OCI-LY7 (cell line): ENCODE data around the gene THOC1. TPM values are rescaled to one million over a fixed set of nuclear protein-coding genes. Genes with fewer than 3 reads are reported as not detected.

Experiments used
- BruUV-seq: library from RNA; stranded (reverse); fragments of 400-500 nt; replicated peaks from 2 replicates; lab custom pipeline; 2021; lab: Mats Ljungman, UMichigan
- CTCF ChIA-PET: fragments of 300-600 bp; sonication (Branson Sonifier 250); formaldehyde crosslinking; loops from one replicate; lab custom pipeline; 2022; ENCODE audit warnings: antibody characterized with exemption; ENCODE audit not compliant: unreplicated experiment; lab: Charles Lee
- POLR2A ChIA-PET: fragments of 300-600 bp; sonication (Branson Sonifier 250); formaldehyde crosslinking; loops from one replicate; lab custom pipeline; 2022; ENCODE audit warnings: antibody characterized with exemption; lab: Charles Lee
- DNase-seq: peaks from one replicate; pipeline ENCODE4 v3.0.0-alpha.2; 2015; ENCODE audit warnings: low spot score
- H2AFZ ChIP-seq: fragments of 200-600 bp; sonication (generic), shearing (Covaris generic); 2 replicates; pipeline ENCODE4 v1.6.1; 2014; ENCODE audit warnings: mild to moderate bottlenecking, antibody characterized with exemption, low read length, moderate library complexity
- H3K27ac ChIP-seq: fragments of 200-600 bp; sonication (generic); 2 replicates; pipeline ENCODE4 v1.5.1; 2014; ENCODE audit warnings: mixed run types, low read depth, mild to moderate bottlenecking, moderate library complexity, low read length, inconsistent platforms; ENCODE audit not compliant: poor library complexity, severe bottlenecking
- H3K36me3 ChIP-seq: fragments of 200-600 bp; sonication (generic); 2 replicates; pipeline ENCODE4 v1.6.1; 2014; ENCODE audit warnings: mild to moderate bottlenecking, antibody characterized with exemption, low read length, moderate library complexity, mixed read lengths; ENCODE audit not compliant: insufficient read depth
- H3K4me1 ChIP-seq: fragments of 200-600 bp; sonication (generic); 2 replicates; pipeline ENCODE4 v1.5.1; 2014; ENCODE audit warnings: mild to moderate bottlenecking, low read length; ENCODE audit not compliant: insufficient read depth, poor library complexity, severe bottlenecking
- H3K4me2 ChIP-seq: fragments of 200-600 bp; sonication (generic); 2 replicates; pipeline ENCODE4 v1.6.1; 2014; ENCODE audit warnings: mild to moderate bottlenecking, low read length
- H3K4me3 ChIP-seq: fragments of 200-600 bp; sonication (generic); 2 replicates; pipeline ENCODE4 v1.5.1; 2014; ENCODE audit warnings: mild to moderate bottlenecking, low read depth, low read length; ENCODE audit not compliant: poor library complexity, severe bottlenecking
- H3K79me2 ChIP-seq: fragments of 200-600 bp; sonication (generic); 2 replicates; pipeline ENCODE4 v1.6.1; 2016; ENCODE audit warnings: low read depth, mild to moderate bottlenecking, low read length, moderate library complexity, mixed read lengths; ENCODE audit not compliant: insufficient read depth
- H3K9me2 ChIP-seq: fragments of 200-600 bp; sonication (generic); 2 replicates; pipeline ENCODE4 v1.6.1; 2016; ENCODE audit warnings: mild to moderate bottlenecking, low read length, mixed read lengths; ENCODE audit not compliant: insufficient read depth
- H3K9me3 ChIP-seq: fragments of 200-600 bp; sonication (generic); 2 replicates; pipeline ENCODE4 v1.6.1; 2014; ENCODE audit warnings: mild to moderate bottlenecking, mixed run types, low read length, mixed read lengths
- H4K20me1 ChIP-seq: fragments of 200-600 bp; sonication (generic); 2 replicates; pipeline ENCODE4 v1.6.1; 2014; ENCODE audit warnings: mild to moderate bottlenecking, antibody characterized with exemption, low read length, moderate library complexity, mixed read lengths; ENCODE audit not compliant: insufficient read depth
- EZH2phosphoT487 ChIP-seq: fragments of 200-600 bp; sonication (generic); IDR thresholded peaks from 2 replicates; pipeline ENCODE4 v1.6.1; 2018; ENCODE audit warnings: low read depth, borderline replicate concordance, mild to moderate bottlenecking, mixed run types, antibody characterized with exemption, low read length, moderate library complexity, mixed read lengths
- intact Hi-C: fragments of 100-400 bp; cut with micrococcal nuclease; formaldehyde crosslinking; loops from one replicate; pipeline ENCODE4 v1.10.0; 2022; ENCODE audit not compliant: unreplicated experiment
- total RNA-seq, 2 experiments: library from RNA; depleted of rRNA in 1 of 2; stranded (reverse); fragments of >200 nt in 1 of 2; shearing (Covaris generic) in 1 of 2; gene quantifications; 2 replicates each; pipeline ENCODE4 v1.2.3, GENCODE V29; 2014 to 2022
- TF ChIP-seq, protein P1 (sequence below): fragments of 200-600 bp; sonication (generic); conservative IDR thresholded peaks from 2 replicates; pipeline ENCODE4 v1.5.1; 2014; ENCODE audit warnings: mild to moderate bottlenecking, antibody characterized with exemption, low read length, moderate library complexity, mixed read lengths

THOC1 gene
- total RNA-seq, 2 experiments from 2014 or later, result 70.4 to 74.6 TPM

DNA sequence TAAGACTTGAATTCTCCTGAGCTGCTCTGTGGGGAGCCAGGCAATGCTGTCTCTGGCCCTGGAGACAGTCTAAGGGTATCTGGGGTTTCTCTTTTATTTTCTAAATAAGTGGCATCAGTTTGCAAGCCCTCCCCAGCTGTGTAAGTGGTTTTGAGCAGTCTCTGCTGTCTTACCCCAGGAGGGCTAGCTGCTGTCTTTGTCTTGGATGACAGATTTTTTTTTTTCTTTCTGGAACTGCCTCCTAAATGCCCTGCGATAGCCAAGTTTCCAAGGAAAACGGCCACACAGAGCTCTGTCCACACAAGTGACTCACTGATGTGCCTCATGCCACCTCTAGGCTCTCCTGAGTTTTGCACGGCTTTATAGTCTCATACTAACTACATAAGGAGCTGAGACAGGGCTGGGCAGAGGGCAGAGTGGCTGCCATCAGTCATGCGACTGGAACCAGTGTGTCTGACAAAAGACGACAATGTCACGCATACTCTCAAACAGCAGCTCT, 37.2 kb upstream of the THOC1 start:
- H3K27ac ChIP-seq, result no peak overlapping the region
- no peak for TF ChIP-seq EZH2phosphoT487
- TF ChIP-seq, protein P1, sequence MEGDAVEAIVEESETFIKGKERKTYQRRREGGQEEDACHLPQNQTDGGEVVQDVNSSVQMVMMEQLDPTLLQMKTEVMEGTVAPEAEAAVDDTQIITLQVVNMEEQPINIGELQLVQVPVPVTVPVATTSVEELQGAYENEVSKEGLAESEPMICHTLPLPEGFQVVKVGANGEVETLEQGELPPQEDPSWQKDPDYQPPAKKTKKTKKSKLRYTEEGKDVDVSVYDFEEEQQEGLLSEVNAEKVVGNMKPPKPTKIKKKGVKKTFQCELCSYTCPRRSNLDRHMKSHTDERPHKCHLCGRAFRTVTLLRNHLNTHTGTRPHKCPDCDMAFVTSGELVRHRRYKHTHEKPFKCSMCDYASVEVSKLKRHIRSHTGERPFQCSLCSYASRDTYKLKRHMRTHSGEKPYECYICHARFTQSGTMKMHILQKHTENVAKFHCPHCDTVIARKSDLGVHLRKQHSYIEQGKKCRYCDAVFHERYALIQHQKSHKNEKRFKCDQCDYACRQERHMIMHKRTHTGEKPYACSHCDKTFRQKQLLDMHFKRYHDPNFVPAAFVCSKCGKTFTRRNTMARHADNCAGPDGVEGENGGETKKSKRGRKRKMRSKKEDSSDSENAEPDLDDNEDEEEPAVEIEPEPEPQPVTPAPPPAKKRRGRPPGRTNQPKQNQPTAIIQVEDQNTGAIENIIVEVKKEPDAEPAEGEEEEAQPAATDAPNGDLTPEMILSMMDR, result no peak
- intact Hi-C loops, result no loop called here
- CTCF ChIA-PET, result no interaction called here
- no peak overlapping the region for H2AFZ ChIP-seq
- H3K36me3 ChIP-seq, result no peaks in the 10 kb centered on the region
- H4K20me1 ChIP-seq, result no peaks in the 10 kb centered on the region
- no peaks in the 10 kb centered on the region for H3K4me1 ChIP-seq
- BruUV-seq, result no TSS peak
- no peak overlapping the region for H3K4me3 ChIP-seq
- no peaks in the 10 kb centered on the region for H3K9me3 ChIP-seq
- DNase-seq, result no peak
- H3K9me2 ChIP-seq, result no peaks in the 10 kb centered on the region
- no peaks in the 10 kb centered on the region for H3K79me2 ChIP-seq
- no peak overlapping the region for H3K4me2 ChIP-seq
- POLR2A ChIA-PET, result interaction anchor here (0.9 kb wide), 1 partner anchor 35 kb away, joined by 3 read pairs; no protein-coding TSS in a partner anchor

DNA sequence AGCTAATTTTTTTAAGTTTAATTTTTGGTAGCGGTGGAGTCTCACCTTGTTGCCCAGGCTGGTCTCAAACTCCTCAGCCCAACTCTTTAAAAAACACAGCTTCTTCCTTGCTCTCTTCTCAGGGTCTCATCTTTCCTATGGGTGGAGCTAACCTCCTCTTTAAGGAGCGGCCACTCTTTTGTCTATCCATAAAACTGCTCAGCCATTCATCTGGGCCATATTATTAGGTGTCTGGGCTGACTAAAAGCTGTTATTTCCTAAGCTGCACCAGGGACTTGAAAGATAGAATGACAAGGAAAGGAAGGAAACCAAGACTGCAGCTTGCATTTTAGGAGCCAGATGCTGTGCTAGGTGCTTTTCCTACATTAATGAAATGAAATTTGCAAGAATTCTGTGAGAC, 35.8 kb upstream of the THOC1 start:
- no TSS peak for BruUV-seq
- Histone ChIP-seq H2AFZ (no peak overlapping the region), H3K79me2 (no peaks in the 10 kb centered on the region), H3K4me2 (no peak overlapping the region), H3K9me3 (no peaks in the 10 kb centered on the region), H3K36me3 (no peaks in the 10 kb centered on the region), H3K27ac (no peak overlapping the region), H4K20me1 (no peaks in the 10 kb centered on the region), H3K4me3 (no peak overlapping the region), H3K4me1 (no peaks in the 10 kb centered on the region), H3K9me2 (no peaks in the 10 kb centered on the region)
- intact Hi-C loops, result no loop called here
- CTCF ChIA-PET, result no interaction called here
- POLR2A ChIA-PET, result interaction anchor here (0.8 kb wide), 1 partner anchor 13 kb away, joined by 3 read pairs; no protein-coding TSS in a partner anchor
- TF ChIP-seq, protein P1, result no peak
- no peak for TF ChIP-seq EZH2phosphoT487
- no peak for DNase-seq

DNA sequence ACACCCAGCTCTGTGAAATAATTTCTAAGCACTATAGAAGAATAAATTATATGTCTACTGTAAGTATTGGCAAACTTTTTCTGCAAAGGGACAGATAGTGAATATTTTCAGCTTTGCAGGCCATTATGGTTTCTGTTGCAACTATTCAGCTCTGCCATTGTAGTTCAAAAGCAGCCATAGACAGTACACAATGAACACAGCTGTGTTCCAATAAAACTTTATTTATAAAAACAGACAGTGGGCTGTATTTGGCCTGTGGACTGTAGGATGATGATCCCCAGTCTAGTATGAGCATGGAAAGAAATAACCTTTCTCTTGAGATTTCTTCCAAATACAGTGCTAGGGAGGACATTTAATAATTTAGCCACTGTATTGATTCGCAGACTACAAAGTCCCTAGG, 35.2 kb upstream of the THOC1 start:
- no peak overlapping the region for H3K27ac ChIP-seq
- H3K4me1 ChIP-seq, result no peaks in the 10 kb centered on the region
- no peaks in the 10 kb centered on the region for H3K9me2 ChIP-seq
- no peaks in the 10 kb centered on the region for H3K9me3 ChIP-seq
- no peaks in the 10 kb centered on the region for H3K79me2 ChIP-seq
- H2AFZ ChIP-seq, result no peak overlapping the region
- no peak for DNase-seq
- H3K4me3 ChIP-seq, result no peak overlapping the region
- no peak overlapping the region for H3K4me2 ChIP-seq
- ChIA-PET CTCF (no interaction called here), POLR2A (interaction anchor here (0.8 kb wide), 1 partner anchor 13 kb away, joined by 3 read pairs; no protein-coding TSS in a partner anchor)
- no peaks in the 10 kb centered on the region for H3K36me3 ChIP-seq
- intact Hi-C loops, result no loop called here
- no TSS peak for BruUV-seq
- no peak for TF ChIP-seq EZH2phosphoT487
- TF ChIP-seq, protein P1, result no peak
- no peaks in the 10 kb centered on the region for H4K20me1 ChIP-seq
